HT-29 (cell line): ENCODE results near the gene TNNC1. TPM values are rescaled to one million over a fixed set of nuclear protein-coding genes. Genes with fewer than 3 reads are reported as not detected.

ENCODE experiments used
- DNase-seq: peaks from one replicate; pipeline ENCODE4 v3.0.0-alpha.2; 2015; ENCODE audit warnings: low spot score
- total RNA-seq: library from RNA; depleted of rRNA; stranded (reverse); fragments of >200 nt; shearing (Covaris generic); gene quantifications from 2 replicates; pipeline ENCODE4 v1.2.3, GENCODE V29; 2014

TNNC1 gene
- total RNA-seq, 1 experiment from 2014 or later, result 5.7 TPM

- DNase-seq, result no peak
These were observed 31.0 kb upstream of the TNNC1 start for GRCh38 chr3:52484680-52485461.

- no peak for DNase-seq
These were observed 29.9 kb upstream of the TNNC1 start for GRCh38 chr3:52483577-52484381.

GRCh38 chr3:52483081-52483480 is 29.2 kb upstream of the TNNC1 start:
- DNase-seq, result no peak

- DNase-seq, result no peak
These were observed 28.1 kb upstream of the TNNC1 start for GRCh38 chr3:52481819-52482521.

GRCh38 chr3:52480768-52481715 is 27.2 kb upstream of the TNNC1 start:
- no peak for DNase-seq

GRCh38 chr3:52479877-52480575 is 26.2 kb upstream of the TNNC1 start:
- no peak for DNase-seq

- DNase-seq, result no peak
These were observed 25.4 kb upstream of the TNNC1 start for GRCh38 chr3:52479037-52479876.

GRCh38 chr3:52477796-52478095 is 23.9 kb upstream of the TNNC1 start:
- no peak for DNase-seq

- no peak for DNase-seq
These were observed 23.4 kb upstream of the TNNC1 start for GRCh38 chr3:52477076-52477795.

GRCh38 chr3:52473026-52473425 is 19.2 kb upstream of the TNNC1 start:
- DNase-seq, result no peak

- DNase-seq, result no peak
These were observed 18.6 kb upstream of the TNNC1 start for GRCh38 chr3:52472239-52473000.

- peak; percentile 50 for DNase-seq
These were observed 17.8 kb upstream of the TNNC1 start for GRCh38 chr3:52471371-52472238.

- DNase-seq, result no peak
These were observed 17.1 kb upstream of the TNNC1 start for GRCh38 chr3:52470920-52471319.

- DNase-seq, result no peak
These were observed 15.2 kb upstream of the TNNC1 start for GRCh38 chr3:52469001-52469400.

- DNase-seq, result no peak
These were observed 14.5 kb upstream of the TNNC1 start for GRCh38 chr3:52468336-52468735.

GRCh38 chr3:52463416-52463815 is 9.6 kb upstream of the TNNC1 start:
- no peak for DNase-seq

- DNase-seq, result no peak
These were observed 8.0 kb upstream of the TNNC1 start for GRCh38 chr3:52461874-52462273.
